Naive thymus-derived CD4-positive, alpha-beta T cell (primary cell): ENCODE measurements around the gene NGEF. TPM values are rescaled to one million over a fixed set of nuclear protein-coding genes. Genes with fewer than 3 reads are reported as not detected.

Experiments
- ATAC-seq: fragments of 150-1000 bp; cut with Tn5 transposase; 2 replicates; pipeline ENCODE4 v1.10.0; 2021; ENCODE audit warnings: mild to moderate bottlenecking, moderate library complexity
- CTCF ChIA-PET: fragments of 350-600 bp; sonication (Branson Sonifier 250); formaldehyde crosslinking; loops from one replicate; lab custom pipeline; 2021; ENCODE audit warnings: antibody characterized with exemption; lab: Charles Lee
- POLR2A ChIA-PET: fragments of 350-600 bp; sonication (Branson Sonifier 250); formaldehyde crosslinking; loops from one replicate; lab custom pipeline; 2021; ENCODE audit warnings: antibody characterized with exemption, inconsistent platforms; lab: Charles Lee
- DNase-seq, 9 donors: peaks; one replicate each; pipeline versions ENCODE4 v3.0.0 to v3.0.0-alpha.2; 2020 to 2022; ENCODE audit warnings: mixed read lengths in 1 of 9
- H3K27ac ChIP-seq: one replicate; pipeline ENCODE4 v1.7.0; 2013; ENCODE audit warnings: mild to moderate bottlenecking, low read depth, low read length, moderate library complexity
- H3K27me3 ChIP-seq, 2 donors: one replicate each; pipeline ENCODE4 v1.7.0; 2013; ENCODE audit warnings: low read length in 2 of 2, mild to moderate bottlenecking in 2 of 2, moderate library complexity in 2 of 2; ENCODE audit not compliant: control insufficient read depth in 2 of 2, insufficient read depth in 2 of 2
- H3K36me3 ChIP-seq, 3 experiments: 1 replicate in 2 of 3; 2 replicates in 1 of 3; pipeline ENCODE4 v1.7.0; 2013; ENCODE audit warnings: low read length in 3 of 3, mild to moderate bottlenecking in 3 of 3, moderate library complexity in 1 of 3; ENCODE audit not compliant: insufficient read depth in 3 of 3, control insufficient read depth in 2 of 3
- H3K4me1 ChIP-seq, 2 donors: one replicate each; pipeline ENCODE4 v1.7.0; 2013; ENCODE audit warnings: low read length in 2 of 2, mild to moderate bottlenecking in 2 of 2, moderate library complexity in 1 of 2; ENCODE audit not compliant: control insufficient read depth in 2 of 2, insufficient read depth in 2 of 2
- H3K4me3 ChIP-seq: 2 replicates; pipeline ENCODE4 v1.7.0; 2013; ENCODE audit warnings: mild to moderate bottlenecking, low read length
- H3K9me3 ChIP-seq, 3 experiments: 1 replicate in 2 of 3; 2 replicates in 1 of 3; pipeline ENCODE4 v1.7.0; 2013; ENCODE audit warnings: low read length in 3 of 3; ENCODE audit not compliant: control insufficient read depth in 2 of 3
- H3K27ac Mint-ChIP-seq, 9 donors: one replicate each; pipeline ENCODE4 v1.8.0; 2020 to 2022; ENCODE audit warnings: mixed read lengths in 9 of 9, mild to moderate bottlenecking in 8 of 9, moderate library complexity in 5 of 9, inconsistent platforms in 2 of 9
- H3K27me3 Mint-ChIP-seq, 5 donors: one replicate each; pipeline ENCODE4 v1.8.0; 2021 to 2022; ENCODE audit warnings: mixed read lengths in 5 of 5, mild to moderate bottlenecking in 1 of 5
- H3K36me3 Mint-ChIP-seq, 5 donors: one replicate each; pipeline ENCODE4 v1.8.0; 2020 to 2022; ENCODE audit warnings: mixed read lengths in 5 of 5, mild to moderate bottlenecking in 3 of 5, inconsistent platforms in 1 of 5
- H3K4me1 Mint-ChIP-seq, 7 donors: one replicate each; pipeline ENCODE4 v1.8.0; 2020 to 2022; ENCODE audit warnings: mixed read lengths in 7 of 7, mild to moderate bottlenecking in 3 of 7, inconsistent platforms in 1 of 7
- H3K4me3 Mint-ChIP-seq, 10 donors: one replicate each; pipeline ENCODE4 v1.8.0; 2020 to 2022; ENCODE audit warnings: mild to moderate bottlenecking in 10 of 10, mixed read lengths in 10 of 10, moderate library complexity in 6 of 10, inconsistent platforms in 2 of 10
- H3K9me3 Mint-ChIP-seq, 11 donors: one replicate each; pipeline ENCODE4 v1.8.0; 2020 to 2022; ENCODE audit warnings: mixed read lengths in 11 of 11, mild to moderate bottlenecking in 4 of 11, inconsistent platforms in 1 of 11, moderate library complexity in 1 of 11
- intact Hi-C, 2 donors: fragments of 100-400 bp; cut with micrococcal nuclease; formaldehyde crosslinking; loops; one replicate each; pipeline ENCODE4 v1.15.1; 2023
- polyA plus RNA-seq, 2 donors: library from polyadenylated mRNA; unstranded; fragments of 300-500 nt; fragmentation: Illumina TruSeq; gene quantifications; one replicate each; pipeline ENCODE4 v1.2.3, GENCODE V29; 2021
- total RNA-seq, 6 experiments: library from RNA in 5 of 6; stranded (reverse) in 5 of 6; gene quantifications; 1 replicate in 5 of 6; 2 replicates in 1 of 6; pipeline ENCODE4 v1.2.3 and lab custom pipeline; 2021 to 2026

The NGEF gene
- total and polyA plus RNA-seq, 7 experiments from 2014 or later = not detected

DNA sequence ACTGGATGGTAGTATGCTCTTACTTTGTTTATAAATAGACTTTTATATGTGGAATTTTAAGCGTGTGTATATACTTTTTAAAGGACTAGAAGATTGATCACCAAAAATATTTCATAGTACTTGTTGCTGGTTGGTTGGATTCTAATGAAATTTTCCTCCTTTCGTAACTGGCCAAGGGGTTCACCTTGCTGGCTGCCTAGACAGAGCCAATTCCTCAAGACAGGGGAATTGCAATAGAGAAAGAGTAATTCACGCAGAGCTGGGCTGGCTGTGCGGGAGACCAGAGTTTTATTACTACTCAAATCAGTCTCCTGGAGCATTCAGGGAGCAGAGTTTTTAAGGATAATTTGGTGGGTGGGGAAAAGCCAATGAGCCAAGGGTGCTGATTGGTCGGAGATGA is 72.3 kb downstream of the NGEF start:
- H3K9me3 Mint-ChIP-seq = peaks cover 0 to 13% (median 3%) of the 10 kb centered on the region in 11 donors

DNA sequence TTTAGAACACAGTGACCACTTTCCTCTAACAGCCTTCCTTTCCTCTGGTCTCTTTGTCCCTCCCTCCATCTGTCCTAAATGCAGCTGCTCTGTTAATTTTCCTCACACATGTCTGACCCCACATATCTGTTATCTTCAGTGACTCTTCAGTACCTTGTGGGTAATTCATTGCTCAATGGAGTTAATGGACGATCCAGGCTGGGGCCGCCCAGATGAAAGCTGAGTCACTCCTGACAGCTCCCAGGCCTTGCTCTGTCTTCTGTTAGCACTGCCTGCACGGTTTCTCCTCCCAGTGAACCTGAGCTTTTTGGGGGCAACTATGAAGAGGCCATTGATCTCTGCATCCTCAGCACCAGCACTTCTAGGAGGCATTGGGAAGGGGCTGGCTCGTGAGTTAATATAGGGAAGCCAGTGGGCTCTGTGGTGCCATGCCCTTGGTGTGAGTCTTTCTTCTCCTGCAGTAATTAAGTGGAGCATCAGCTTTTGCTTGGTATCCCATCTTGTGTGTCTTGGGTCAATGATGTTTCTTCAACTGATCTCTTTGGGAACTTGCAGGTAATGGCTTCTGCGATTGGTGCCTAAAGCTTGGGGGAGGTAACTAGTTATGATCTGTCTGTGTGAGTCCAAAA is 75.7 kb downstream of the NGEF start:
- no peak overlapping the region for H3K4me3 Mint-ChIP-seq
- DNase-seq = no peak
- H3K27me3 Mint-ChIP-seq = peaks cover 8 to 23% (median 20%) of the 10 kb centered on the region in 5 donors
- Histone ChIP-seq H3K4me1 (no peaks in the 10 kb centered on the region), H3K9me3 (no peaks in the 10 kb centered on the region), H3K27ac (no peak overlapping the region), H3K36me3 (no peaks in the 10 kb centered on the region), H3K4me3 (no peak overlapping the region), H3K27me3 (no peaks in the 10 kb centered on the region)
- CTCF ChIA-PET = interaction anchor here (0.5 kb wide), 1 partner anchor 85 kb away, joined by 3 read pairs; no protein-coding TSS in a partner anchor
- intact Hi-C loops = no loop called here
- H3K9me3 Mint-ChIP-seq = peaks cover 0 to 13% (median 3%) of the 10 kb centered on the region in 11 donors
- no peak for ATAC-seq
- H3K36me3 Mint-ChIP-seq = peaks cover 0 to 5% (median 0%) of the 10 kb centered on the region in 5 donors
- H3K4me1 Mint-ChIP-seq = no peaks in the 10 kb centered on the region
- POLR2A ChIA-PET = no interaction called here
- H3K27ac Mint-ChIP-seq = no peak overlapping the region

More for the DNA sequence above, 72.3 kb downstream of the NGEF start:
- Mint-ChIP-seq H3K36me3 (peaks cover 0 to 5% (median 0%) of the 10 kb centered on the region in 5 donors), H3K4me1 (no peaks in the 10 kb centered on the region), H3K27me3 (peaks cover 6 to 20% (median 9%) of the 10 kb centered on the region in 5 donors), H3K4me3 (no peak overlapping the region), H3K27ac (no peak overlapping the region)
- H3K27ac ChIP-seq = no peak overlapping the region
- intact Hi-C loops = no loop called here
- ATAC-seq (no peak), DNase-seq (no peak)
- H3K36me3 ChIP-seq = no peaks in the 10 kb centered on the region
- H3K9me3 ChIP-seq = no peaks in the 10 kb centered on the region
- H3K4me3 ChIP-seq = no peak overlapping the region
- ChIA-PET POLR2A (no interaction called here), CTCF (no interaction called here)
- no peaks in the 10 kb centered on the region for H3K27me3 ChIP-seq
- H3K4me1 ChIP-seq = no peaks in the 10 kb centered on the region

DNA sequence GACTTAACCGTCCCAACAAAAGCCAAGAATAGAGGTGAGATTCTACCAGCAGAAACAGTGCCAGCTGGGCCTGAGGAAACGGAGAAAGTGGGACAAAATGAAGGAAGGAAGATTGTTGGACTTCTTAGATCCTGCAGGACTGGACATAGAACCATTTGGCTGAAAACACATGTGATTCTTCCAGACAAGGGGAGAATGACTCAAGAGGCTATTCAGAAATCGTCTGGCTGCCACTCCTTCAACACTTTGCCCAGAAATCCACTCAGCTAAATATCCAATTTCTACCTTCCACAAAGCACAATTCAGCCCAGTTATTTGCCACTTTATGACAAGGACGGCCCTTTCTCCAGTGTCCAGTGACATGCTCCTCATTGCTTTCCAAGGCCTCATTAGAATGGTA is 81.4 kb downstream of the NGEF start:
- ChIA-PET POLR2A (no interaction called here), CTCF (no interaction called here)
- Histone ChIP-seq H3K9me3 (no peaks in the 10 kb centered on the region), H3K27me3 (no peaks in the 10 kb centered on the region), H3K4me3 (no peak overlapping the region), H3K27ac (no peak overlapping the region), H3K36me3 (no peaks in the 10 kb centered on the region), H3K4me1 (no peaks in the 10 kb centered on the region)
- Mint-ChIP-seq H3K36me3 (peaks cover 0 to 2% (median 0%) of the 10 kb centered on the region in 5 donors), H3K27ac (no peak overlapping the region), H3K9me3 (peaks cover 0 to 4% (median 0%) of the 10 kb centered on the region in 11 donors), H3K27me3 (peaks cover 35 to 53% (median 48%) of the 10 kb centered on the region in 5 donors), H3K4me3 (no peak overlapping the region), H3K4me1 (peaks cover 0 to 18% (median 13%) of the 10 kb centered on the region in 7 donors)
- intact Hi-C loops = no loop called here
- DNase-seq (no peak), ATAC-seq (no peak)

DNA sequence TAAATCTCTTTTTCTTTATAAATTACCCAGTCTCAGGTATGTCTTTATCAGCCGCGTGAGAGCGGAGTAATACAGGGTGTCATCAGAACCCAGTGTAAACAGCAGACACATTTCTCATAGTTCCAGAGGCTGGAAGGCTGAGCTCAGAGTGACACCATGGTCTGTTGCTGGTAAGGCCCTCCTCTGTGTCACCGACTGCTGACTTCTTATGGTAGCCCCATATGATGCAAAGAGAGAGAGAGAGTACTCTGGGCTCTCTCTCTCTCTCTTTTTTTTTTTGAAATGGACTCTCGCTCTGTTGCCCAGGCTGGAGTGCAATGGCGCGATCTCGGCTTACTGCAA is 83.0 kb downstream of the NGEF start:
- CTCF ChIA-PET = no interaction called here
- H3K9me3 ChIP-seq = no peaks in the 10 kb centered on the region
- Mint-ChIP-seq H3K36me3 (peaks cover 0 to 2% (median 0%) of the 10 kb centered on the region in 5 donors), H3K27me3 (peaks cover 51 to 67% (median 64%) of the 10 kb centered on the region in 5 donors), H3K4me1 (peaks cover 0 to 23% (median 17%) of the 10 kb centered on the region in 7 donors), H3K9me3 (peaks cover 0 to 4% (median 0%) of the 10 kb centered on the region in 11 donors), H3K27ac (no peak overlapping the region), H3K4me3 (peak overlapping the region in 8 of 10 donors; percentile 4 to 79 (median 48))
- POLR2A ChIA-PET = no interaction called here
- no peak overlapping the region for H3K4me3 ChIP-seq
- no peak overlapping the region for H3K27ac ChIP-seq
- ATAC-seq (no peak), DNase-seq (no peak)
- H3K36me3 ChIP-seq = no peaks in the 10 kb centered on the region
- intact Hi-C loops = no loop called here
- no peaks in the 10 kb centered on the region for H3K4me1 ChIP-seq
- peaks cover 0 to 4% of the 10 kb centered on the region in 2 donors for H3K27me3 ChIP-seq

DNA sequence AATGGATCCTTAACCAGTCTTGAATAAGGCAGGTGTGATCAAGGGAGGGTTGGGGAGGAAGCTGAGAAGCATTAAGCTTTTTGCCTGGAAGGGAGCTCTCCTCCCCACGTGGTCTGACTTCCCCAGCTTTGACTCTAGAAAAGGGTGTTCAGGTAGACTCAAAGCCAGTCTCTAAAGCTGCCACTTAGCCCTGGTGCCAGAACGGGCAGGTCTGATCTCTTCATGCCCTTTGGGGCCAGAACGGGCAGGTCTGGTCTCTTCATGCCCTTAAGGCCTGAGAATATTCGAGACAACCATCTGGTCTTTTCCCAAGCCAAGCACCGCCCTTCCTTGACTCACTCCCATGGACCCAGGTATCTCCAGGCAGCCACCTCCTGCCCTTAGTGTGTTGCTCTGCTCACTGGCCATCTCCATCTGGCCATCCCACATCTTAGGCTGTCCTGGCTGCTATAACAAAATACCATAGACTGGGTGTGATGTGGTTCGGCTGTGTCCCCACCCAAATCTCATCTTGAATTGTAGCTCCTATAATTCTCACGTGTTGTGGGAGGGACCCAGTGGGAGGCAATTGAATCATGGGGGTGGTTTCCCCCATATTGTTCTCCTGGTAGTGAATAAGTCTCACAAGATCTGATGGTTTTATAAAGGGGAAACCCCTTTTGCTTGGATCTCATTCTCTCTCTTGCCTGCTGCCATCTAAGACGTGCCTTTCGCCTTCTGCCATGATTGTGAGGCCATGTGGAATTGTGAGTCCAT is 83.6 kb downstream of the NGEF start:
- ChIA-PET CTCF (no interaction called here), POLR2A (no interaction called here)
- H3K4me3 ChIP-seq = no peak overlapping the region
- peak overlapping the region; percentile 50 to 84 (median 70) for H3K4me3 Mint-ChIP-seq
- H3K27me3 Mint-ChIP-seq = peaks cover 57 to 72% (median 70%) of the 10 kb centered on the region in 5 donors
- no peak overlapping the region for H3K27ac Mint-ChIP-seq
- peaks cover 0 to 7% of the 10 kb centered on the region in 2 donors for H3K27me3 ChIP-seq
- DNase-seq (no peak), ATAC-seq (no peak)
- H3K36me3 Mint-ChIP-seq = peaks cover 0 to 2% (median 0%) of the 10 kb centered on the region in 5 donors
- no peaks in the 10 kb centered on the region for H3K4me1 ChIP-seq
- H3K4me1 Mint-ChIP-seq = peaks cover 0 to 23% (median 17%) of the 10 kb centered on the region in 7 donors
- no peaks in the 10 kb centered on the region for H3K36me3 ChIP-seq
- H3K9me3 Mint-ChIP-seq = peaks cover 0 to 4% (median 0%) of the 10 kb centered on the region in 11 donors
- no peaks in the 10 kb centered on the region for H3K9me3 ChIP-seq
- intact Hi-C loops = no loop called here
- no peak overlapping the region for H3K27ac ChIP-seq

DNA sequence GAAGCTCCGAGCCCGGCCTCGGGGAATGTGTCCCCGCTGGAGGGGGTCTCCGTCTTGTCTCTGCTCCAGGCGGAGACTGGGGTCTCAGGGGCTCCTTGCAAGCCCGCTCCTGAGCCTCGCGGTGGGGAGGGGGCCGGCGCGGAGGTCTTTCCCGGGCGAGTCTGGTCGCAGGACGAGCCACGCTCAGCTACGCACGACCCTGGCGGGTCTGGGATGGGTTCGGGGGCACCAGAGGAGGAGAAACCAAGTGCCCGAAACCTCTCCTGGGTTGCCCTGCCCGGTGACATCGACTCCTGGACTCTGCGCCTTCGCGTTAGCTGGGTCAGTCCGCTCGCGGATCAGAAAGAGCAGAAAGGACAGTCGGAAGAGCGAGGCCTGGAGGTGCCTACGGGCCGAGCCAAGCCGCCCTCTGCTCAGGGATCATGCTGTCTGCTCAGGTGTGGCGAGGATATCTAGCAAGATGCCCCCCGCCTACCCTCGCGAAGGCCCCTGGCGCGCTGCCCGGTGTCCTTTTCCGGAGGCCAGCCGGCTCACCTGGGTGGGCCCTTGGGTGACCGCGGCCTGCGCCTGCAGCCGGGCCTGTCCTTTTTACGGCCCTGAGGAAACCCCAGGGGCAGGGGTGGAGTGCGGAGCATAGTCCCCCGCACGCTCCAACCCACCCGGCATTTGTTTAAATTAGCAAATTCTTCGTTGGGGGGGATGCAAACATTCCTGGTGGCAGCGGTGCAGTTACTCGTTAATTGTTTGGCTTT is 84.3 kb downstream of the NGEF start:
- DNase-seq = no peak
- H3K27me3 Mint-ChIP-seq = peaks cover 57 to 72% (median 69%) of the 10 kb centered on the region in 5 donors

More for the DNA sequence above, 84.3 kb downstream of the NGEF start:
- no peak overlapping the region for H3K27ac Mint-ChIP-seq
- H3K27ac ChIP-seq = no peak overlapping the region
- peaks cover 0 to 6% (median under 1%) of the 10 kb centered on the region in 11 donors for H3K9me3 Mint-ChIP-seq
- H3K4me3 Mint-ChIP-seq = peak overlapping the region; percentile 50 to 84 (median 70)
- peaks cover 0 to 2% (median 0%) of the 10 kb centered on the region in 5 donors for H3K36me3 Mint-ChIP-seq
- intact Hi-C loops = no loop called here
- ATAC-seq = no peak
- peaks cover 0 to 7% of the 10 kb centered on the region in 2 donors for H3K27me3 ChIP-seq
- H3K4me3 ChIP-seq = no peak overlapping the region
- POLR2A ChIA-PET = no interaction called here
- peaks cover 0 to 23% (median 17%) of the 10 kb centered on the region in 7 donors for H3K4me1 Mint-ChIP-seq
- H3K4me1 ChIP-seq = no peaks in the 10 kb centered on the region
- H3K9me3 ChIP-seq = no peaks in the 10 kb centered on the region
- H3K36me3 ChIP-seq = no peaks in the 10 kb centered on the region
- CTCF ChIA-PET = no interaction called here
